H9 (cell line): Measurements from ENCODE around the gene GALNT4. TPM values are rescaled to one million over a fixed set of nuclear protein-coding genes. Genes with fewer than 3 reads are reported as not detected.

ENCODE experiments used
- DNase-seq: peaks from one replicate; pipeline ENCODE4 v3.0.0-alpha.2; 2017
- H2AFZ ChIP-seq: one replicate; pipeline ENCODE4 v1.6.1; 2013; ENCODE audit warnings: mild to moderate bottlenecking, low read length, control low read depth, moderate library complexity
- H2AK5ac ChIP-seq: 2 replicates; pipeline ENCODE4 v1.6.1; 2013; ENCODE audit warnings: low read length, control low read depth, mixed read lengths; ENCODE audit not compliant: insufficient read length
- H2BK120ac ChIP-seq: one replicate; pipeline ENCODE4 v1.6.1; 2013; ENCODE audit warnings: low read depth, mild to moderate bottlenecking, low read length, control low read depth, inconsistent platforms; ENCODE audit not compliant: poor library complexity, severe bottlenecking
- H2BK12ac ChIP-seq: 2 replicates; pipeline ENCODE4 v1.6.1; 2013; ENCODE audit warnings: low read length, control low read depth, mixed read lengths, low read depth; ENCODE audit not compliant: insufficient read length
- H2BK15ac ChIP-seq: 2 replicates; pipeline ENCODE4 v1.6.1; 2013; ENCODE audit warnings: low read depth, low read length, control low read depth
- H2BK20ac ChIP-seq: one replicate; pipeline ENCODE4 v1.6.1; 2013; ENCODE audit warnings: low read depth, mild to moderate bottlenecking, low read length, control low read depth, inconsistent platforms; ENCODE audit not compliant: poor library complexity, severe bottlenecking
- H2BK5ac ChIP-seq: 2 replicates; pipeline ENCODE4 v1.6.1; 2013; ENCODE audit warnings: low read length, control low read depth, mixed read lengths; ENCODE audit not compliant: insufficient read length
- H3K14ac ChIP-seq: 2 replicates; pipeline ENCODE4 v1.6.1; 2013; ENCODE audit warnings: low read length, control low read depth; ENCODE audit not compliant: insufficient read depth
- H3K18ac ChIP-seq: 2 replicates; pipeline ENCODE4 v1.6.1; 2013; ENCODE audit warnings: low read depth, mild to moderate bottlenecking, mixed read lengths, low read length, control low read depth; ENCODE audit not compliant: insufficient read length
- H3K23ac ChIP-seq: 2 replicates; pipeline ENCODE4 v1.6.1; 2013; ENCODE audit warnings: low read length, control low read depth, mixed read lengths, low read depth; ENCODE audit not compliant: insufficient read length
- H3K23me2 ChIP-seq: 2 replicates; pipeline ENCODE4 v1.6.1; 2013; ENCODE audit warnings: low read depth, mild to moderate bottlenecking, mixed read lengths, low read length, control low read depth; ENCODE audit not compliant: insufficient read length, poor library complexity, severe bottlenecking
- H3K27ac ChIP-seq: 2 replicates; pipeline ENCODE4 v1.5.1; 2013; ENCODE audit warnings: low read length, control low read depth, mixed read lengths, low read depth; ENCODE audit not compliant: insufficient read length
- H3K27me3 ChIP-seq: 2 replicates; pipeline ENCODE4 v1.6.1; 2013; ENCODE audit warnings: low read length, control low read depth, inconsistent platforms; ENCODE audit not compliant: insufficient read depth
- H3K4ac ChIP-seq: 2 replicates; pipeline ENCODE4 v1.6.1; 2013; ENCODE audit warnings: low read depth, mild to moderate bottlenecking, control low read depth, inconsistent platforms, low read length, moderate library complexity
- H3K4me1 ChIP-seq: 2 replicates; pipeline ENCODE4 v1.6.1; 2013; ENCODE audit warnings: low read length, control low read depth, inconsistent platforms; ENCODE audit not compliant: insufficient read depth
- H3K4me2 ChIP-seq: 2 replicates; pipeline ENCODE4 v1.6.1; 2013; ENCODE audit warnings: low read length, control low read depth, mixed read lengths; ENCODE audit not compliant: insufficient read length, insufficient read depth
- H3K56ac ChIP-seq: 2 replicates; pipeline ENCODE4 v1.6.1; 2013; ENCODE audit warnings: low read depth, mild to moderate bottlenecking, mixed read lengths, low read length, control low read depth; ENCODE audit not compliant: insufficient read length
- H3K79me1 ChIP-seq: 2 replicates; pipeline ENCODE4 v1.6.1; 2013; ENCODE audit warnings: low read depth, mild to moderate bottlenecking, moderate library complexity, low read length, control low read depth, inconsistent platforms; ENCODE audit not compliant: insufficient read depth, poor library complexity, severe bottlenecking
- H3K79me2 ChIP-seq: 2 replicates; pipeline ENCODE4 v1.6.1; 2013; ENCODE audit warnings: low read length, control low read depth, inconsistent platforms; ENCODE audit not compliant: insufficient read depth
- H3K9ac ChIP-seq: 2 replicates; pipeline ENCODE4 v1.6.1; 2013; ENCODE audit warnings: low read length, control low read depth, mixed read lengths; ENCODE audit not compliant: insufficient read length; ENCODE audit errors: extremely low read depth
- H3K9me3 ChIP-seq: one replicate; pipeline ENCODE4 v1.6.1; 2013; ENCODE audit warnings: low read depth, low read length, inconsistent platforms; ENCODE audit not compliant: control insufficient read depth
- H3T11ph ChIP-seq: one replicate; pipeline ENCODE4 v1.6.1; 2013; ENCODE audit warnings: mild to moderate bottlenecking, low read length, control low read depth, inconsistent platforms
- H4K20me1 ChIP-seq: one replicate; pipeline ENCODE4 v1.6.1; 2013; ENCODE audit not compliant: control insufficient read depth, insufficient read length, insufficient read depth
- H4K5ac ChIP-seq: 2 replicates; pipeline ENCODE4 v1.6.1; 2013; ENCODE audit warnings: low read depth, mild to moderate bottlenecking, mixed read lengths, low read length, control low read depth; ENCODE audit not compliant: insufficient read length
- H4K8ac ChIP-seq: replicated peaks from 2 replicates; pipeline ENCODE4 v1.6.1; 2013; ENCODE audit warnings: low read length, control low read depth, mixed read lengths, low read depth; ENCODE audit not compliant: insufficient read length
- H4K91ac ChIP-seq: 2 replicates; pipeline ENCODE4 v1.6.1; 2013; ENCODE audit warnings: low read depth, mild to moderate bottlenecking, moderate library complexity, mixed read lengths, low read length, control low read depth; ENCODE audit not compliant: insufficient read length
- H3K27ac Mint-ChIP-seq, 3 experiments: 2 replicates in 2 of 3; 3 replicates in 1 of 3; pipeline ENCODE4 v1.8.0; 2020 to 2021; ENCODE audit warnings: mixed read lengths in 3 of 3, mild to moderate bottlenecking in 1 of 3, moderate library complexity in 1 of 3
- H3K27me3 Mint-ChIP-seq: 2 replicates; pipeline ENCODE4 v1.8.0; 2021; ENCODE audit warnings: low read depth, mild to moderate bottlenecking, moderate library complexity, mixed read lengths
- H3K36me3 Mint-ChIP-seq, 3 experiments: 2 replicates in 2 of 3; 3 replicates in 1 of 3; pipeline ENCODE4 v1.8.0; 2020 to 2021; ENCODE audit warnings: low read depth in 3 of 3, mixed read lengths in 3 of 3; ENCODE audit not compliant: insufficient read depth in 1 of 3
- H3K4me1 Mint-ChIP-seq, 2 experiments: 2 replicates each; pipeline ENCODE4 v1.8.0; 2020; ENCODE audit warnings: mixed read lengths in 2 of 2
- H3K4me3 Mint-ChIP-seq, 2 experiments: 2 replicates in 1 of 2; 3 replicates in 1 of 2; pipeline ENCODE4 v1.8.0; 2020 to 2021; ENCODE audit warnings: mild to moderate bottlenecking in 2 of 2, mixed read lengths in 2 of 2, moderate library complexity in 1 of 2
- H3K9me3 Mint-ChIP-seq, 2 experiments: 2 replicates in 1 of 2; 3 replicates in 1 of 2; pipeline ENCODE4 v1.8.0; 2020; ENCODE audit warnings: mild to moderate bottlenecking in 2 of 2, mixed read lengths in 2 of 2, moderate library complexity in 1 of 2
- CTCF ChIP-seq: fragments of 200-600 bp; sonication (generic); conservative IDR thresholded peaks from 3 replicates; pipeline ENCODE4 v1.8.0; 2021; ENCODE audit warnings: antibody characterized with exemption, mild to moderate bottlenecking
- WGBS: extraction: QIAGEN DNeasy Blood & Tissue Kit; methylation state at CpG from one replicate; pipeline ENCODE4 v1.1.7; 2013; ENCODE audit warnings: missing lambda C conversion rate, low lambda C conversion rate, mixed read lengths; ENCODE audit not compliant: insufficient read length; ENCODE audit errors: extremely low coverage; 5-methylcytosine and 5-hydroxymethylcytosine counted together
- total RNA-seq: library from RNA; stranded (reverse); gene quantifications from 2 replicates; pipeline ENCODE4 v1.2.1, GENCODE V29; 2021

GALNT4 gene
- total RNA-seq, 1 experiment from 2014 or later, result 3.1 TPM

- no peak overlapping the region for H3K4me2 ChIP-seq
- Mint-ChIP-seq H3K9me3 (peaks cover 0 to 4% of the 10 kb centered on the region in 2 experiments; a peak in 2 of 5 replicates), H3K27ac (no peak overlapping the region), H3K4me3 (no peak overlapping the region), H3K4me1 (peaks cover 2 to 8% of the 10 kb centered on the region in 2 experiments; a peak in 3 of 4 replicates), H3K27me3 (no peaks in the 10 kb centered on the region), H3K36me3 (peaks cover 0 to 5% (median 0%) of the 10 kb centered on the region in 3 experiments; a peak in 2 of 7 replicates)
- H3K9me3 ChIP-seq, result no peaks in the 10 kb centered on the region
- no CpG with 5 or more reads among the region's 6 CpGs for WGBS
- H2BK5ac ChIP-seq, result no peak overlapping the region
- H4K20me1 ChIP-seq, result no peaks in the 10 kb centered on the region
- H3K79me2 ChIP-seq, result no peaks in the 10 kb centered on the region
- no peak overlapping the region for H4K8ac ChIP-seq
- TF ChIP-seq CTCF, result no peak
- no peaks in the 10 kb centered on the region for H3K27me3 ChIP-seq
- H4K5ac ChIP-seq, result no peak overlapping the region
- H2BK20ac ChIP-seq, result no peak overlapping the region
- H3K23ac ChIP-seq, result no peak overlapping the region
- no peak overlapping the region for H3K56ac ChIP-seq
- H2BK12ac ChIP-seq, result no peak overlapping the region
- no peak overlapping the region for H3K14ac ChIP-seq
- H3K27ac ChIP-seq, result no peak overlapping the region
- H3K9ac ChIP-seq, result no peak overlapping the region
- no peak overlapping the region for H3K18ac ChIP-seq
- no peaks in the 10 kb centered on the region for H3K4me1 ChIP-seq
- no peak overlapping the region for H4K91ac ChIP-seq
- no peak overlapping the region for H2BK15ac ChIP-seq
- H2AFZ ChIP-seq, result no peak overlapping the region
- no peak overlapping the region for H2BK120ac ChIP-seq
- H3T11ph ChIP-seq, result no peak overlapping the region
- no peak overlapping the region for H3K4ac ChIP-seq
- H2AK5ac ChIP-seq, result no peak overlapping the region
- no peaks in the 10 kb centered on the region for H3K23me2 ChIP-seq
- H3K79me1 ChIP-seq, result no peaks in the 10 kb centered on the region
- DNase-seq, result no peak
Measured at GRCh38 chr12:89504560-89505346, 19.8 kb downstream of the GALNT4 start.
